GM18499 (cell line): ENCODE data around the gene PTPRG.
A peak's percentile ranks its signal among the peaks of the same experiment; 100 is the strongest.

Experiments
- ATAC-seq: cut with Tn5 transposase; IDR thresholded peaks from one replicate; pipeline ENCODE4 v1.9.1; 2021; ENCODE audit warnings: moderate number of reproducible peaks; ENCODE audit not compliant: insufficient read depth, unreplicated experiment

The PTPRG gene

DNA sequence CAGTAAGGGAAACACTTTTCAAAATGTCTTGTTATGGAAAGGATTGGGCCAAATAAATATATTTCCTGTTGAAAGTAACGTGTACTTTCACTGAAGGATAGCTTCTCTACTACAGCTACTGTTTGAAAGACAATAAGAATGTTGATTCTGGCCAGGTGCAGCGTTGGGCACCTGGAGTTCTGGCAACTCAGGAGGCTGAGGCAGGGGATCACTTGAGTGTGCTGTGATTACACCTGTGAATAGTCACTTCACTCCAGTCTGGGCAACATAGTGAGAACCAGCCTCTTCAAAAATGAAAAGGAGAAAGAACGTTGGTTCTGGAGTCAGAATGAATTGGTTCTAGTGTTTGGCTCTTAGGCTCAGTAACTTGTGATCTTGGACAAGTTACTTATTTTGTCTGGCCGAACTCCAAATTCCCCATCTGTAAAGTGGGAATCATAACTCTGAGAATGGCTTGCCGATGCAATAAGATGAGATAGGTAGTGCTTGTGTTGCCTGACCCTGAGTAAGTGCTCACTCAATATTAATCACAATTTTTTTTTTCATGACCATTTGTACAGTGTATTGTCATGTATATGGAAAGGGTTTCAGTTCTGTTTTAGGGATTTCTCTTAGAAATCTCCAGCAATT is 310.8 kb downstream of the PTPRG start:
- no peak for ATAC-seq

GRCh38 chr3:61875046-61875844 is 313.9 kb downstream of the PTPRG start:
- no peak for ATAC-seq

DNA sequence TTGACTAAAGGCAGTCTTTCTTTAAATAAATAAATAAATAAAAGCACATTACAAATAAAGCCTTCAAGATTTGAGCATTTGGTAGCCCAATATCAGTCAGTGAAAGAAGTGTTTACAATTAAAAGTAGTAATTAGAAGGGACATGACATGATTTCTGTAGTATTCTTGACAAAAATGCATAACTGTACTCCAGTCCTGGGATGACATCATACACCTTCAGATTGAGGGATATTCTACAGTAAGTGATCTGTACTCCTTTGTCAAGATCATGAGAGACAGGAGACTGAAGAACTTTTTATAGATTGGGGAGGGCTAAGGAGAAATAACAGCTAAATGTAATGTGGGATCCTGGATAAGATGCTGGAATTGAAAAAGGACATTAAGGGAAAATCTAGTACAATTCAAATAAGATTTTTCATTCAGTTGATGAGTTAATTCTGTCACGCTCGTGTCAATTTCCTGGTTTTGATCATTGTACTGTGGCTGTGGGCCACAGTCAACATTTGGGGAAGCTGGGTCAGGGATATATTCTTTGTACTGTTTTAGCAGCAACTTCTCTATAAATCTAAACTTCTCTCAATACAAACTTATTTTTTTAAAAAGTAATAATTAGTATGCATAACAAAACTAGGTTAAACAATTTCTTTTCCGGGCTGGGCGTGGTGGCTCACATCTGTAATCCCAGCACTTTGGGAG is 314.8 kb downstream of the PTPRG start:
- ATAC-seq: no peak

GRCh38 chr3:61876797-61877196 is 315.4 kb downstream of the PTPRG start:
- ATAC-seq: no peak

- peak; percentile 64 for ATAC-seq
Observed at GRCh38 chr3:61877359-61878138, 316.2 kb downstream of the PTPRG start.

GRCh38 chr3:61882253-61882652 is 320.9 kb downstream of the PTPRG start:
- no peak for ATAC-seq

- no peak for ATAC-seq
Observed at GRCh38 chr3:61884794-61885193, 323.4 kb downstream of the PTPRG start.

GRCh38 chr3:61885414-61885813 is 324.0 kb downstream of the PTPRG start:
- no peak for ATAC-seq

DNA sequence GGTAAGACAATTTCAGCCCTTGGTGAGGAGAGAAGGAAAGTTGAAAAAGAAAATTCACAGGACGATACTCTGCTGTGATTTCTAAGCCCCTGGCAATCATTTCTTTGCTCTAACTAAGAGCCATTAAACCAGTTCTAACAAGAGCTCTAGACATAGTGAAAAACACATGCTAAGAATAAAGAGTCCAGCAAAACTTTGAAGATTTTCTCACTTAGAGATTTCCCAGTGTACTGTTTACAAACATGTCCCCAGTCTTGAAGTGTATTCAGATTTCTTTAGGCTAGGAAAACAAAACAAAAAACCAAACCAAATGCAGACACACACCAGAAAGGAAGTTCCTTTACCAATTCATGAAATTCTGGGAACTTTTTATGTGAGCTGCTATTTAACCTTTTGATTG is 325.8 kb downstream of the PTPRG start:
- ATAC-seq: no peak

- ATAC-seq: no peak
Observed at GRCh38 chr3:61889259-61889658, 327.9 kb downstream of the PTPRG start.

DNA sequence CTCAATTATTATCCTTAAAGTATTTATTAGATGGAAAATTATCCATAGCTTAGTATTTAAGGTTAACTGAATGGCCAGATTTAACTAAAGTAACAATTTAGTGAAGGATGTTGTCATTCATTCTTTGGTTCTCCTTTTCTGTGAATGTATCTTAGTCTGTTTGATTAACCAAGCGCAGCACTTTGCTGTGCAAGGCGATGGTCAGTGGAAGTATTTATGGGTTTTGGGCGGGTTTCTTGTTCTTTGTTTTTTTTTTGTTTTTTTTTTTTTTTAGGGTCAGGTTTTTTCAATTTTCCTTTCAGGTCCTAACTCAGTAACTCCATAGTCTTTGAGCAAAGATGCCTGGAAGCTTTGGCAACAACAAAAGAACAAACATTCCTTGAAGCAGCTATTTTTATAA is 328.8 kb downstream of the PTPRG start:
- no peak for ATAC-seq

GRCh38 chr3:61890586-61890985 is 329.2 kb downstream of the PTPRG start:
- no peak for ATAC-seq

- ATAC-seq: no peak
Observed at GRCh38 chr3:61892891-61893290, 331.5 kb downstream of the PTPRG start.

DNA sequence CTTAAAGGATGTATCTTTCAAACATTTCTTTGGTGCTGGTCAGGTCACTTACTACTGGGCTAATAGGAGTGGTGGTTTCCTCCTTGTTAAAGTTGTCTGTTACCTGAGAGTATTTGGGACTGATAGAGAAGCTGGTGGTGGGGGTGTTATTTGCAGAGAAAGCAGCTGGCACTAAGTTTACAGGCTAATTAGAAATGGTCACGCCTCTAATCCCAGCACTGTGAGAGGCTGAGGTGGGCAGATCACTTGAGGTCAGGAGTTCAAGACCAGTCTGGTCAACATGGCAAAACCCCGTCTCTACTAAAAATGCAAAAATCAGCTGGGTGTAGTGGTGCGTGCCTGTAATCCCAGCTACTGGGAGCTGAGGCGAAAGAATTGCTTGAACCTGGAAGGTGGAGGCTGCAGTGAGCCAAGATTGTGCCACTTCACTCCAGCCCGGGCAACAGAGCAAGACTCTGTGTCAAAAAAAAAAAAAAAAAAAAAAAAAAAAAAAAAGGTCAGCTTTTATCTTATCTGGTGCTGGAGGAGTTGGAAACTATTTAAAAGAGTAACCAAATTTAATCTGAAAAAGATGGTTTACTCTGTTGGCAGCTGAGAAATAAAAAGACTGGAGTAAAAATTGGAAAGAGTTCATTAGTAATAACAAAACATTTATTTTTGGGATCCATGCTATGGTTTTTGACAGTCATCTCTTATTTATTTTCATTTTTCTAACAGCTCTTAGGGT is 332.6 kb downstream of the PTPRG start:
- ATAC-seq: no peak

DNA sequence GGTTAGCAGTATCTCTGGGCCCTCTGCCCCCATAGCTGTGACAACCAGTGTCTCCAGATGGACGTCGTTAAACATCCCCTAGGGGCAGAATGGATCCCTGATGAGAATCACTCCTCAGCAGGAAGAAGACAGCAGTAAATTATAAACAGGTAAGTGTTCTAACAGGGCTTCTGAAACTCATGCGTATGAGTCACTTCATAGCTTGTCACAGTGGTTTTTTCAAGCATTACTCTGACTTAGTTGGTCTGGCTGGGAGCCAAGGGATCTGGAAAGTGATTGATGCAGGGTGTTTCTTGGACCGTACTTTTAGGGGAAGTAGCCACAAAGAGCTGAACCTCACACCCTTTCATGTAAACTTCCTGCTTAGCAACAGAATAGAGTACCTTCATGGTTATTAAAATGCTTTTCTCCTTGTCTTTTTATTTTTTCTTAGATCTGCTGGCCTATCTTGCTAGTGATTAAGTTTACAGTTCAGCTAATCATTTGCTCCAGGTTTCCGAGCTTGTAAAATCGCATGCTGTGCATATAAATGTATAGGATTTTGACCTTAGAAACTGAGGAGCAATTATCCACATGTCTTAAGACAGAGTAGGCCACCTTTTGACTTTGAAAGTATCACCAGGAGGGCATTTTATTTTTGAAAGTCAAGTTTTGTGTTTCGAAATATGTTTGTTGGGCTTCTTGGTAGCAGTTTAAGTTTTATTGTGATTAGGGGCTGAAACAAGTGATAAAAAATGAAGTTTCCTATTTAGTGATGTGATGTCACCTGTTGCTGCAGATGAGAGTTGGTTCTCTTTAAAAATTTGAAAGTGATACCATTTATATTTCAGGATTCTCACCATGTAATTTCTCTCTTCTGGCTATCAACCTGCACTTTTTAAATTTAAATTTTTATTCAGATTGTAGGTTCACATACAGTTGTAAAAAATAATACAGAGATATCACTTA is 333.9 kb downstream of the PTPRG start:
- peak; percentile 97 for ATAC-seq

GRCh38 chr3:61896251-61896650 is 334.9 kb downstream of the PTPRG start:
- no peak for ATAC-seq

GRCh38 chr3:61897848-61898247 is 336.5 kb downstream of the PTPRG start:
- no peak for ATAC-seq

DNA sequence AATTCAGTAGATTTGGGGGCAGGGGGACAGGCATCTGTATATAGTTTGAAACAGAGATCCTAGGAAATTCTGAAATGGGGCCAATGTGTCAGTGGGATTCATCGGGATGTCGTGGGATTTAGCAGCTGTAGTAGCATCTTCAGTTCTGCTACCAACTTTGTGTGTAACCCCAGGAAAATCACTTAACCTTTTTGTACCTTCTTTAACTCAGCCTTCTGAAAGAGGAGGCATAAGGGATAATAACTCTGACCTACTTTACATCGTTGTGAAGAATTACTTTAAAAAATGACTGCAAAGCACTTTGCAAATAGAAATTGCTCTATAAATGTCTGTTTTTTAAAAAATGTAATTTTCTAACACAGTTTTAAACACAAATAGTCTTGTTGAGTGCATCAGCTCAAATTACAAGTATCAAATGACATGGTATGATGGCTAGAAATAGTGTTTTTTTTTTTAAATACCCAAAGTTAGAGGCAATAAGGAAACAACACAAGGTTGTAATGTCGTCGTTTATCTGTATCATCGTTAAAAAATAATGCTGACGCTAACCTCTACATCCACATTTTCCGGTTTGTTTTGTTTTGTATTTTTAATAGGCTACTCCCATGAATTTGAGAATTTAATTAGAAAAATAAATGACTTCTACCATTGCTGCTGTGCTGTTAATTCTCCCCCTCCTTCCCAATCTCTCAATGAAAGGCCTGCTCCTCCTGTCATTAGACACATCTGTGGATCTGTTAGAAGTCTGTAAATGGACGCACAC is 338.5 kb downstream of the PTPRG start:
- ATAC-seq: no peak
